Hepatocyte (in vitro differentiated cells): ENCODE measurements around the gene HNRNPA3. TPM values are rescaled to one million over a fixed set of nuclear protein-coding genes. Genes with fewer than 3 reads are reported as not detected.
"Not testable (repeated sequence)": the region's sequence is repeated elsewhere in the genome, so short reads cannot be mapped to it uniquely, and the experiment has no call there.

Experiments used
- DNase-seq: peaks from one replicate; pipeline ENCODE4 v3.0.0-alpha.2; 2016; ENCODE audit warnings: low spot score
- H2AFZ ChIP-seq: fragments of 200-600 bp; sonication (generic); 2 replicates; pipeline ENCODE4 v1.6.0; 2016; ENCODE audit warnings: antibody characterized with exemption, mild to moderate bottlenecking
- H3K27ac ChIP-seq: fragments of 200-600 bp; sonication (generic); 2 replicates; pipeline ENCODE4 v1.5.1; 2016; ENCODE audit warnings: mild to moderate bottlenecking
- H3K27me3 ChIP-seq: fragments of 200-600 bp; sonication (generic); 2 replicates; pipeline ENCODE4 v1.6.1; 2016
- H3K36me3 ChIP-seq: fragments of 200-600 bp; sonication (generic); replicated peaks from 2 replicates; pipeline ENCODE4 v1.5.1; 2016; ENCODE audit warnings: low read depth; ENCODE audit not compliant: insufficient read depth
- H3K4me1 ChIP-seq: fragments of 200-600 bp; sonication (generic); 2 replicates; pipeline ENCODE4 v1.5.1; 2016; ENCODE audit warnings: mild to moderate bottlenecking, moderate library complexity; ENCODE audit not compliant: insufficient read depth
- H3K4me2 ChIP-seq: fragments of 200-600 bp; sonication (generic); 2 replicates; pipeline ENCODE4 v1.6.0; 2016
- H3K4me3 ChIP-seq: fragments of 200-600 bp; sonication (generic); 2 replicates; pipeline ENCODE4 v1.5.1; 2016; ENCODE audit warnings: mild to moderate bottlenecking
- H3K79me2 ChIP-seq: fragments of 200-600 bp; sonication (generic); 2 replicates; pipeline ENCODE4 v1.6.0; 2017; ENCODE audit warnings: mild to moderate bottlenecking
- H3K9me2 ChIP-seq: fragments of 200-600 bp; sonication (generic); replicated peaks from 2 replicates; pipeline ENCODE4 v1.6.0; 2017; ENCODE audit warnings: mild to moderate bottlenecking; ENCODE audit not compliant: insufficient read depth
- H3K9me3 ChIP-seq: fragments of 200-600 bp; sonication (generic); 2 replicates; pipeline ENCODE4 v1.5.1; 2016; ENCODE audit warnings: low read depth, mild to moderate bottlenecking
- H4K20me1 ChIP-seq: fragments of 200-600 bp; sonication (generic); 2 replicates; pipeline ENCODE4 v1.6.0; 2016; ENCODE audit warnings: mild to moderate bottlenecking; ENCODE audit not compliant: insufficient read depth, poor library complexity, severe bottlenecking
- EZH2 ChIP-seq: fragments of 200-600 bp; sonication (generic); IDR thresholded peaks from 2 replicates; pipeline ENCODE4 v1.6.1; 2016; ENCODE audit warnings: antibody characterized with exemption, mild to moderate bottlenecking, borderline replicate concordance
- EZH2phosphoT487 ChIP-seq: fragments of 200-600 bp; sonication (generic); IDR thresholded peaks from one replicate; pipeline ENCODE4 v1.6.1; 2018; ENCODE audit warnings: antibody characterized with exemption, mild to moderate bottlenecking, low read depth, moderate library complexity; ENCODE audit not compliant: unreplicated experiment, severe bottlenecking
- WGBS: methylation state at CpG from one replicate; pipeline ENCODE4 v1.1.6; 2016; ENCODE audit warnings: low lambda C conversion rate; ENCODE audit errors: missing lambda C conversion rate; 5-methylcytosine and 5-hydroxymethylcytosine counted together
- polyA plus RNA-seq: library from polyadenylated mRNA; unstranded; fragments of >200 nt; fragmentation: Nextera tagmentation; extraction: Ambion mirVana; gene quantifications from 2 replicates; pipeline ENCODE4 v1.2.1, GENCODE V29; 2016
- total RNA-seq: library from RNA; depleted of rRNA; stranded (reverse); fragments of >200 nt; gene quantifications from 2 replicates; pipeline ENCODE4 v1.2.3, GENCODE V29; 2014
- TF ChIP-seq, protein P1 (sequence below): fragments of 200-600 bp; sonication (generic); IDR thresholded peaks from 2 replicates; pipeline ENCODE4 v1.5.1; 2016; ENCODE audit warnings: antibody characterized with exemption, mild to moderate bottlenecking; ENCODE audit not compliant: poor library complexity

The HNRNPA3 gene
- total and polyA plus RNA-seq, 2 experiments from 2014 or later = 56.1 to 59.5 TPM

GRCh38 chr2:177193240-177193639 lies 19.4 kb upstream of the HNRNPA3 start:
- TF ChIP-seq, protein P1, sequence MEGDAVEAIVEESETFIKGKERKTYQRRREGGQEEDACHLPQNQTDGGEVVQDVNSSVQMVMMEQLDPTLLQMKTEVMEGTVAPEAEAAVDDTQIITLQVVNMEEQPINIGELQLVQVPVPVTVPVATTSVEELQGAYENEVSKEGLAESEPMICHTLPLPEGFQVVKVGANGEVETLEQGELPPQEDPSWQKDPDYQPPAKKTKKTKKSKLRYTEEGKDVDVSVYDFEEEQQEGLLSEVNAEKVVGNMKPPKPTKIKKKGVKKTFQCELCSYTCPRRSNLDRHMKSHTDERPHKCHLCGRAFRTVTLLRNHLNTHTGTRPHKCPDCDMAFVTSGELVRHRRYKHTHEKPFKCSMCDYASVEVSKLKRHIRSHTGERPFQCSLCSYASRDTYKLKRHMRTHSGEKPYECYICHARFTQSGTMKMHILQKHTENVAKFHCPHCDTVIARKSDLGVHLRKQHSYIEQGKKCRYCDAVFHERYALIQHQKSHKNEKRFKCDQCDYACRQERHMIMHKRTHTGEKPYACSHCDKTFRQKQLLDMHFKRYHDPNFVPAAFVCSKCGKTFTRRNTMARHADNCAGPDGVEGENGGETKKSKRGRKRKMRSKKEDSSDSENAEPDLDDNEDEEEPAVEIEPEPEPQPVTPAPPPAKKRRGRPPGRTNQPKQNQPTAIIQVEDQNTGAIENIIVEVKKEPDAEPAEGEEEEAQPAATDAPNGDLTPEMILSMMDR = no peak
- TF ChIP-seq EZH2phosphoT487 (no peak), EZH2 (no peak)
- H2AFZ ChIP-seq = no peak overlapping the region
- DNase-seq = no peak
- H3K27ac ChIP-seq = no peak overlapping the region
- no peaks in the 10 kb centered on the region for H3K9me2 ChIP-seq
- no peak overlapping the region for H3K4me2 ChIP-seq
- WGBS = 89% methylated on average over 4 of the region's 4 CpGs
- H3K79me2 ChIP-seq = no peaks in the 10 kb centered on the region
- no peaks in the 10 kb centered on the region for H3K36me3 ChIP-seq
- H3K27me3 ChIP-seq = no peaks in the 10 kb centered on the region
- no peaks in the 10 kb centered on the region for H3K9me3 ChIP-seq
- H3K4me3 ChIP-seq = no peak overlapping the region
- no peaks in the 10 kb centered on the region for H4K20me1 ChIP-seq
- H3K4me1 ChIP-seq = peaks cover 2% of the 10 kb centered on the region

GRCh38 chr2:177195194-177195593 lies 17.4 kb upstream of the HNRNPA3 start:
- no peaks in the 10 kb centered on the region for H3K9me3 ChIP-seq
- WGBS = 66% methylated on average over 1 of the region's 1 CpG
- no peaks in the 10 kb centered on the region for H3K9me2 ChIP-seq
- DNase-seq = no peak
- no peak overlapping the region for H3K4me3 ChIP-seq
- H3K27me3 ChIP-seq = no peaks in the 10 kb centered on the region
- no peaks in the 10 kb centered on the region for H3K79me2 ChIP-seq
- no peaks in the 10 kb centered on the region for H4K20me1 ChIP-seq
- no peak overlapping the region for H3K4me2 ChIP-seq
- no peak overlapping the region for H2AFZ ChIP-seq
- H3K27ac ChIP-seq = no peak overlapping the region
- H3K36me3 ChIP-seq = no peaks in the 10 kb centered on the region
- no peaks in the 10 kb centered on the region for H3K4me1 ChIP-seq
- TF ChIP-seq EZH2phosphoT487 (no peak), EZH2 (no peak)
- TF ChIP-seq, protein P1 = no peak

- not testable (repeated sequence) for H3K27me3 ChIP-seq, DNase-seq, H3K4me3 ChIP-seq, H3K9me2 ChIP-seq, H2AFZ ChIP-seq, H3K27ac ChIP-seq, H3K4me1 ChIP-seq, H3K9me3 ChIP-seq, H3K36me3 ChIP-seq, H3K79me2 ChIP-seq, H4K20me1 ChIP-seq, H3K4me2 ChIP-seq
- WGBS = 98% methylated on average over 7 of the region's 7 CpGs
Measured at GRCh38 chr2:177200419-177200818, 12.2 kb upstream of the HNRNPA3 start.

DNA sequence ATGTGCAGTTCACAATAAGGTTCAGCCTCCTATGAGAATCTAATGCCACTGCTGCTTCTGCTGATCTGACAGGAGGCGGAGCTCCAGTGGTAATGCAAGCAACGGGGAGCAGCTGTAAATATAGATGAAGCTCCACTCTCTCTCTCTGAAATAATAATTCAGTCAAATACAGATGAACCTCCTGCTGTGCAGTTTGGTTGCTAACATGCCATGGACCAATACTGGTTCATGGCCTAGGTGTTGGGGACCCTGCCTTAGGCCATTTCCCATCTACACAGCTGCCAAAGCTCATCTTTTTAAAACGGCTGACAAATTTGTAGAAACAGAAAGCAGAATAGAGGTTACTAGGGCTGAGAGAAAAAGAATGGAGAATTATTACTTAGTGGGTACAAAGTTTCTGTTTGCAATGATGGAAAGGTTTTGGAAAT lies 10.7 kb upstream of the HNRNPA3 start:
- Histone ChIP-seq H2AFZ (no peak overlapping the region), H3K9me2 (no peaks in the 10 kb centered on the region), H3K4me3 (no peak overlapping the region), H3K36me3 (no peaks in the 10 kb centered on the region), H3K27ac (no peak overlapping the region), H3K4me1 (no peaks in the 10 kb centered on the region), H4K20me1 (no peaks in the 10 kb centered on the region), H3K79me2 (no peaks in the 10 kb centered on the region), H3K27me3 (no peaks in the 10 kb centered on the region), H3K9me3 (no peaks in the 10 kb centered on the region), H3K4me2 (no peak overlapping the region)
- no peak for DNase-seq
- WGBS = 60% methylated on average over 3 of the region's 3 CpGs
- no peak for TF ChIP-seq EZH2
- no peak for TF ChIP-seq EZH2phosphoT487
- TF ChIP-seq, protein P1 = no peak
